ENCODE data around the gene JADE3.

The JADE3 gene

DNA sequence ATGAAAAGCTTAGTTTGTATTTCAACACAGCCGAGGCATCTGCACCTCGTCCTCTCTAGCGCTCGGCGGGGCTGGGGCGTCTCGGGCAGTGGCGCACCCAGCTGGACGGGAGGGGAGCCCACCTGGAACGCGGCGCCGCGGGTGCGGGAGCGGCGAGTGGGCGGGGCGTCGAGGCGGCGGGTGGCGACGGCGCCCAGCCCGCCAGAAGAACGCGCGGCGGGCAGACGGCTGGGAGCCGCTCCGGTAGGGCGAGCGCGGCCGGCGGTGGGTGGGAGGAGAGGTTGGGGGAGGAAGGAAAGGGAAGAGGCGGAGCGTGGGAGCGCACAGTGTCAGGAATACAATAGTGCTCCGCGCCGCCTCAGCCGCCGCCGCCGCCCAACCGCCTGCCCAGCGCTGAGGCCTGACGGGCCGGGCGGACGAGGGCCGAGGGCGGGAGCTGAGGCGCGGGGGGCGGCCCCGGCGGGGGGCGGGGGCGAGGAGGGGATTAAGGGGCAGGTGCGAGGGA is at the start of gene JADE3:
JADE3 (plus strand) TSS at position 324 of the 505 bp plus-strand sequence. CDS start 72,474 bp downstream, outside the sequence.
- ChIA-PET POLR2A (ENCODE audit: low non-redundant PET) (no interaction called here), CTCF (interaction anchor here (0.7 to 1.3 kb wide), 3 partner anchors 8 to 75 kb away, joined by 3 to 6 read pairs (median 3); no protein-coding TSS in a partner anchor)
- TF ChIP-seq, protein P1, sequence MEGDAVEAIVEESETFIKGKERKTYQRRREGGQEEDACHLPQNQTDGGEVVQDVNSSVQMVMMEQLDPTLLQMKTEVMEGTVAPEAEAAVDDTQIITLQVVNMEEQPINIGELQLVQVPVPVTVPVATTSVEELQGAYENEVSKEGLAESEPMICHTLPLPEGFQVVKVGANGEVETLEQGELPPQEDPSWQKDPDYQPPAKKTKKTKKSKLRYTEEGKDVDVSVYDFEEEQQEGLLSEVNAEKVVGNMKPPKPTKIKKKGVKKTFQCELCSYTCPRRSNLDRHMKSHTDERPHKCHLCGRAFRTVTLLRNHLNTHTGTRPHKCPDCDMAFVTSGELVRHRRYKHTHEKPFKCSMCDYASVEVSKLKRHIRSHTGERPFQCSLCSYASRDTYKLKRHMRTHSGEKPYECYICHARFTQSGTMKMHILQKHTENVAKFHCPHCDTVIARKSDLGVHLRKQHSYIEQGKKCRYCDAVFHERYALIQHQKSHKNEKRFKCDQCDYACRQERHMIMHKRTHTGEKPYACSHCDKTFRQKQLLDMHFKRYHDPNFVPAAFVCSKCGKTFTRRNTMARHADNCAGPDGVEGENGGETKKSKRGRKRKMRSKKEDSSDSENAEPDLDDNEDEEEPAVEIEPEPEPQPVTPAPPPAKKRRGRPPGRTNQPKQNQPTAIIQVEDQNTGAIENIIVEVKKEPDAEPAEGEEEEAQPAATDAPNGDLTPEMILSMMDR (conservative IDR thresholded peaks at IDR 0.05; ENCODE audit: low read depth) = no peak
- H3K27ac ChIP-seq = peak within 1 kb of the TSS; percentile 74
- peak; percentile 53 for DNase-seq (ENCODE audit: low spot score)

DNA sequence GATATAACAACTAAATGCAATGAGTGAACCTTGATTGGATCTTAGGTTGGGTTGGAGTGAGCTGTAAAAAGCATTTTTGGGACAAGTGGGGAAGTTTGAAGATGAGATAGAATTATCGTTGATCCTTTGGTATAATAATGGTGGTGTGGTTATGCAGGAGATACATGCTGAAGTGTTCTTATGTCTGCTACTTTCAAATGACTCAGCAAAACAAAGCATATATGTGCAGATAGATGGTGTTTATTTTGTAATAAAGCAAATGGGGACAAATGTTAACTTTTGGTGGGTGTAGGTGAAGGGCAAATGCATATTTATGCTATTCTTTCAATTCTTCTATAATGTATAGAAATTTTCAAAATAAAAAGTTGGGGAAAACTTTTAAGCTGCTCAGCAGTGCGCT is 49.1 kb upstream of the JADE3 start:
- CTCF ChIA-PET = no interaction called here
- TF ChIP-seq, protein P1 (conservative IDR thresholded peaks at IDR 0.05; ENCODE audit: low read depth) = no peak
- no peak for DNase-seq (ENCODE audit: low spot score)
- POLR2A ChIA-PET (ENCODE audit: low non-redundant PET) = no interaction called here
- no peak overlapping the region for H3K27ac ChIP-seq

DNA sequence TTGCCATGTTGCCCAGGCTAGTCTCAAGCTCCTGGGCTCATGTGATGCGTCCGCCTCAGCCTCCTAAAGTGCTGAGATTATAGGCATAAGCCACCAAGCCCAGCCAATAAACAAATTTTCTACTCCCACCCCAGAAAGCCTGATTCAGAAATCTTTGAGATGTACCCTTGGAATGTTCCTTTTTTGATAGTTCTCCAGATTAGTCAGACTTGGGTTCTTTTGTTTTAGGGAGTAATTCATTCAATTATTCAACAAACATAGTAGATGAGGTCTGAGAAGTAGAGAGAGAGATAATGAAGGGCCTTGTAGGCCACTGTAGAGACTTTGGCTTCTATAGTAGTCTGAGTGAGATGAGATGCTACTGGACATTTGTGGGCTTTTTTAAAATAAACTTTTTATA is 47.6 kb upstream of the JADE3 start:
- ChIA-PET CTCF (no interaction called here), POLR2A (ENCODE audit: low non-redundant PET) (no interaction called here)
- H3K27ac ChIP-seq = no peak overlapping the region
- TF ChIP-seq, protein P1 (conservative IDR thresholded peaks at IDR 0.05; ENCODE audit: low read depth) = no peak
- no peak for DNase-seq (ENCODE audit: low spot score)

DNA sequence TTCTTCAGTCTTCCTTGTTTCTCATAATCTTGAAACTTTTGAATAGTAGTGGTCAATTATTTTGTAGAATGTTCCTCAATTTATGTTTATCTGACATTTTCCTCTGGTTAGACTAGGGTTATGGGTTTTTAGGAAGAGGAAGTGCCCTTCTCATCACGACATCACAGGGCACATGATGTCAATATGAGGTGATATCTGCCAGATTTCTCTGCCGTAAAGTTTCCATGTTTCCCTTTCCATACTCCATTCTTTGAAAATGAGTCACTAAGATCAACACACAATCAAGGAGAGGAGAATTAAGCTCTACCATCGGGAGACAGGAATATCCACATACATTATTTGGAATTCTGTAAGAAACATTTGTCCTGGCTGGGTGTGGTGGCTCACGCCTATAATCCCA is 46.9 kb upstream of the JADE3 start:
- peak; percentile 35 for DNase-seq (ENCODE audit: low spot score)
- CTCF ChIA-PET = no interaction called here
- POLR2A ChIA-PET (ENCODE audit: low non-redundant PET) = no interaction called here
- peak overlapping the region; percentile 50; the same call in 1 of the 2 replicates for H3K27ac ChIP-seq
- TF ChIP-seq, protein P1 (conservative IDR thresholded peaks at IDR 0.05; ENCODE audit: low read depth) = no peak

DNA sequence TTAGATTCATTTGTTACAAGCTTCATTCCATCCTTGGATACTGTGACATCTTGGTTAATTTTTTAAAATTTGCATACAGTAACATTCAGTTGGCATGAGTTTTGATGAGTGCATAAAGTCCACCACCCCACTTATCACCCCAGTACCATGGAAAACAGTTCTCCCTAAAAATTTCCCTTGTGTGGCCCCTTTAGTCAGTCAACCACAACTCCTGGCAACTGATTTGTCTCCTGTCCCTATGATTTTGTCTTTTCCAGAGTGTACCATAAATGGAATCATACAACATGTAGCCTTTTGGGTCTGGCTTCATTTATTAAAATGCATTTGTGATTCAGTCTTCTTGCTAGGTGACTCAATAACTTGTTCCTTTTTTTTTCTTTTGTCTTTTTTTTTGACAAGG is 45.5 kb upstream of the JADE3 start:
- POLR2A ChIA-PET (ENCODE audit: low non-redundant PET) = no interaction called here
- no peak overlapping the region for H3K27ac ChIP-seq
- no peak for DNase-seq (ENCODE audit: low spot score)
- CTCF ChIA-PET = interaction anchor here (0.6 kb wide), 1 partner anchor 10 kb away, joined by 3 read pairs; no protein-coding TSS in a partner anchor
- TF ChIP-seq, protein P1 (conservative IDR thresholded peaks at IDR 0.05; ENCODE audit: low read depth) = no peak

DNA sequence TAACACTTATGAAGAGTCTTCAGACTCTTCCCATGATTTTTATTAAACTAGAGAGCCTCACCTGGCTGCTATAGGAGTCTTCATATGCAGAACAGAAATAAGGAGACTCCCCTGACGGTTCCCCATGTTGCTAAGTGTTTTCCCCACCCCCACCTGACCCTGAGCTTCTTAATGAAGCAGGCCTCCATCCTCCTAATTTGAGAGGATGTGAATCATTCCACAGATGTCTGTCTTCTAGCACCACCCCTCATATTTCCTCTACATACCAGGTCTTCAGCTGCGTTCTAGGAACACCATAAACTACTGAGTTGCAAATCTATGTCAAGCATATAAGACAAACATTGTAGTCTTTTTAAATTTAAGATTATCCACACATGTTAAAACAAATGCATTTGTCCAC is 38.5 kb upstream of the JADE3 start:
- POLR2A ChIA-PET (ENCODE audit: low non-redundant PET) = no interaction called here
- CTCF ChIA-PET = interaction anchor here (0.6 kb wide), 1 partner anchor 648 kb away, joined by 3 read pairs; no protein-coding TSS in a partner anchor
- no peak overlapping the region for H3K27ac ChIP-seq
- DNase-seq (ENCODE audit: low spot score) = no peak
- TF ChIP-seq, protein P1 (conservative IDR thresholded peaks at IDR 0.05; ENCODE audit: low read depth) = no peak
